A673 (cell line): ENCODE measurements around the gene ELOVL5.

ENCODE experiments used
- CTCF ChIP-seq: fragments of 300-800, 200-600 bp; sonication (generic); conservative IDR thresholded peaks from 2 replicates; pipeline ENCODE4 v1.5.1; 2017; ENCODE audit warnings: low read depth, mild to moderate bottlenecking, antibody characterized with exemption, low read length, moderate library complexity, mixed read lengths
- EZH2 ChIP-seq: fragments of 200-600 bp; sonication (generic); IDR thresholded peaks from 2 replicates; pipeline ENCODE4 v1.6.1; 2017; ENCODE audit warnings: borderline replicate concordance, low read depth, mild to moderate bottlenecking, mixed read lengths, antibody characterized with exemption, low read length; ENCODE audit not compliant: poor library complexity, severe bottlenecking

- no peak for TF ChIP-seq CTCF
- TF ChIP-seq EZH2: no peak
Measured at GRCh38 chr6:53257001-53257400, 91.7 kb downstream of the ELOVL5 start.
